HAP-1 (cell line): ENCODE measurements around the gene FAM219A.

ENCODE experiments used
- DNase-seq, 2 experiments: peaks; one replicate each; pipeline ENCODE4 v3.0.0-alpha.2; 2016 to 2020; ENCODE audit warnings: low spot score in 2 of 2
- H3K27me3 ChIP-seq: fragments of 250-450 bp; sonication (Bioruptor Pico); 2 replicates; pipeline ENCODE4 v1.5.1; 2020; ENCODE audit warnings: low read depth, mild to moderate bottlenecking, moderate library complexity
- H3K36me3 ChIP-seq: fragments of 250-450 bp; sonication (Bioruptor Pico); replicated peaks from 2 replicates; pipeline ENCODE4 v1.5.1; 2020; ENCODE audit warnings: mild to moderate bottlenecking
- H3K4me1 ChIP-seq: fragments of 250-450 bp; sonication (Bioruptor Pico); 2 replicates; pipeline ENCODE4 v1.5.1; 2020; ENCODE audit warnings: mild to moderate bottlenecking
- H3K4me3 ChIP-seq: fragments of 250-450 bp; sonication (Bioruptor Pico); 2 replicates; pipeline ENCODE4 v1.5.1; 2020; ENCODE audit warnings: mild to moderate bottlenecking, moderate library complexity
- H3K9me3 ChIP-seq: fragments of 250-450 bp; sonication (Bioruptor Pico); 2 replicates; pipeline ENCODE4 v1.5.1; 2020; ENCODE audit warnings: mild to moderate bottlenecking, moderate library complexity
- in situ Hi-C: fragments of 300-500 bp; cut with MboI; formaldehyde crosslinking; loops from 3 replicates; pipeline ENCODE4 v1.14.3; 2020; ENCODE audit warnings: low sequenced_read_pairs, inconsistent platforms, mixed read lengths

FAM219A gene, protein sequence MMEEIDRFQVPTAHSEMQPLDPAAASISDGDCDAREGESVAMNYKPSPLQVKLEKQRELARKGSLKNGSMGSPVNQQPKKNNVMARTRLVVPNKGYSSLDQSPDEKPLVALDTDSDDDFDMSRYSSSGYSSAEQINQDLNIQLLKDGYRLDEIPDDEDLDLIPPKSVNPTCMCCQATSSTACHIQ

GRCh38 chr9:34458013-34458958 is at the start of gene FAM219A, which contains the start of gene DNAI1:
TSS of gene FAM219A (minus strand) at chr9:34458570. CDS start at chr9:34458263, 307 bp downstream.
TSS of gene DNAI1 (plus strand) at chr9:34458805. CDS start at chr9:34459006, 201 bp downstream.
- peaks cover 4% of the 10 kb centered on the region for H3K36me3 ChIP-seq
- H3K4me3 ChIP-seq, result peak within 1 kb of the TSS; percentile 78
- DNase-seq, result peak; percentile 92 to 99
- in situ Hi-C loops, result no loop called here
- no peaks in the 10 kb centered on the region for H3K9me3 ChIP-seq
- H3K27me3 ChIP-seq, result no peaks in the 10 kb centered on the region
- peaks cover 19% of the 10 kb centered on the region for H3K4me1 ChIP-seq

GRCh38 chr9:34507966-34508365 is 49.6 kb upstream of the FAM219A start:
- peak in 1 of 2 experiments; percentile 1 for DNase-seq
- in situ Hi-C loops, result no loop called here
- Histone ChIP-seq H3K4me1 (peaks cover 2% of the 10 kb centered on the region), H3K27me3 (no peaks in the 10 kb centered on the region), H3K9me3 (no peaks in the 10 kb centered on the region; the same call in 1 of the 2 replicates), H3K36me3 (no peaks in the 10 kb centered on the region), H3K4me3 (no peak overlapping the region)

DNA sequence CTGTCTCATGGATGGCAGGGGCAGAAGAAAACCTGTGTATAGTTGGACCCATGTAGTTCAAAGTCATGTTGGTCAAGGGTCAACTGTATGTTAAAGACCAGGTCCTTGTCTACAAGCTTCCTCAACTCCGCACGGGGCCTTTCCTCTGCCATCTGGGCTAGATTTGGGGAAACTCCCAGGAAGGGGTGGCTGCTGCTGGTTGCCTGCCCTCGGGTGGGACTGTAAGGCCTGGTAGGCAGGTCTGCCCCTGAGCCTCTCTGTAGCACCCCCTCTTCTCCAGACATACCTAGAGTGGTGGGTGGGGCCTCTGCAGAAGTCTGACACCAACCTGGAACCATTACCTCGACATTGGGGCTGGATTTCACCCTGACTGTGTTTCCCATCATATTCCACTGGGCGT is 49.2 kb upstream of the FAM219A start:
- H3K4me1 ChIP-seq, result no peaks in the 10 kb centered on the region
- DNase-seq, result no peak
- H3K36me3 ChIP-seq, result no peaks in the 10 kb centered on the region
- no peaks in the 10 kb centered on the region; the same call in 1 of the 2 replicates for H3K9me3 ChIP-seq
- in situ Hi-C loops, result no loop called here
- H3K4me3 ChIP-seq, result no peak overlapping the region
- H3K27me3 ChIP-seq, result no peaks in the 10 kb centered on the region

DNA sequence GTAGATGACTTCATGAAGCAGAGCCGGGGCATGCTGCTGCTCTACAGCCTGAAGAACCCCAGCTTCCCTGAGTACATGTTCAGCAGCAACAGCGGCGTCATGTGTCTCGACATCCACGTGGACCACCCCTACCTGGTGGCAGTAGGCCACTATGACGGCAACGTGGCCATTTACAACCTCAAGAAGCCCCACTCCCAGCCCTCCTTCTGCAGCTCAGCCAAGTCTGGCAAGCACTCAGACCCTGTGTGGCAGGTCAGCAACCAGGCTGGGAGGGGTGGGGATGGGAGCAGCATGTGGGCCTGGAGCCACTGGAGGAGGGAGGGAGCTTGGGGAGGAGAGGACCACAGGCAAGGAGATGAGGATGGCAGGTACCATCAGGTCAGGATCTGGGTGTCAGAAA is 48.3 kb upstream of the FAM219A start:
- peak in 1 of 2 experiments; percentile 1 for DNase-seq
- H3K9me3 ChIP-seq, result no peaks in the 10 kb centered on the region; the same call in 1 of the 2 replicates
- no peaks in the 10 kb centered on the region for H3K36me3 ChIP-seq
- no peaks in the 10 kb centered on the region for H3K27me3 ChIP-seq
- H3K4me1 ChIP-seq, result no peaks in the 10 kb centered on the region
- in situ Hi-C loops, result no loop called here
- H3K4me3 ChIP-seq, result no peak overlapping the region

GRCh38 chr9:34505370-34506120 is 47.2 kb upstream of the FAM219A start:
- in situ Hi-C loops, result no loop called here
- no peaks in the 10 kb centered on the region for H3K27me3 ChIP-seq
- DNase-seq, result no peak

GRCh38 chr9:34503406-34503805 is 45.0 kb upstream of the FAM219A start:
- H3K27me3 ChIP-seq, result no peaks in the 10 kb centered on the region
- no peaks in the 10 kb centered on the region for H3K36me3 ChIP-seq
- H3K4me1 ChIP-seq, result no peaks in the 10 kb centered on the region
- in situ Hi-C loops, result no loop called here
- no peak for DNase-seq
- no peaks in the 10 kb centered on the region; the same call in 1 of the 2 replicates for H3K9me3 ChIP-seq
- H3K4me3 ChIP-seq, result no peak overlapping the region

More at GRCh38 chr9:34505370-34506120, 47.2 kb upstream of the FAM219A start:
- Histone ChIP-seq H3K4me1 (no peaks in the 10 kb centered on the region), H3K4me3 (no peak overlapping the region), H3K36me3 (no peaks in the 10 kb centered on the region), H3K9me3 (no peaks in the 10 kb centered on the region; the same call in 1 of the 2 replicates)

GRCh38 chr9:34502891-34503290 is 44.5 kb upstream of the FAM219A start:
- in situ Hi-C loops, result no loop called here

GRCh38 chr9:34502471-34502870 is 44.1 kb upstream of the FAM219A start:
- no peak for DNase-seq
- H3K4me1 ChIP-seq, result no peaks in the 10 kb centered on the region
- in situ Hi-C loops, result no loop called here
- H3K27me3 ChIP-seq, result no peaks in the 10 kb centered on the region
- no peaks in the 10 kb centered on the region; the same call in 1 of the 2 replicates for H3K9me3 ChIP-seq
- H3K4me3 ChIP-seq, result no peak overlapping the region
- no peaks in the 10 kb centered on the region for H3K36me3 ChIP-seq

More at GRCh38 chr9:34502891-34503290, 44.5 kb upstream of the FAM219A start:
- no peak overlapping the region for H3K4me3 ChIP-seq
- H3K4me1 ChIP-seq, result no peaks in the 10 kb centered on the region
- no peaks in the 10 kb centered on the region for H3K36me3 ChIP-seq
- DNase-seq, result no peak
- H3K9me3 ChIP-seq, result no peaks in the 10 kb centered on the region; the same call in 1 of the 2 replicates
- no peaks in the 10 kb centered on the region for H3K27me3 ChIP-seq

GRCh38 chr9:34501889-34502425 is 43.6 kb upstream of the FAM219A start:
- no peak overlapping the region for H3K4me3 ChIP-seq
- no peaks in the 10 kb centered on the region for H3K36me3 ChIP-seq
- no peak for DNase-seq
- in situ Hi-C loops, result no loop called here
- H3K9me3 ChIP-seq, result no peaks in the 10 kb centered on the region; the same call in 1 of the 2 replicates
- H3K27me3 ChIP-seq, result no peaks in the 10 kb centered on the region
- H3K4me1 ChIP-seq, result no peaks in the 10 kb centered on the region

DNA sequence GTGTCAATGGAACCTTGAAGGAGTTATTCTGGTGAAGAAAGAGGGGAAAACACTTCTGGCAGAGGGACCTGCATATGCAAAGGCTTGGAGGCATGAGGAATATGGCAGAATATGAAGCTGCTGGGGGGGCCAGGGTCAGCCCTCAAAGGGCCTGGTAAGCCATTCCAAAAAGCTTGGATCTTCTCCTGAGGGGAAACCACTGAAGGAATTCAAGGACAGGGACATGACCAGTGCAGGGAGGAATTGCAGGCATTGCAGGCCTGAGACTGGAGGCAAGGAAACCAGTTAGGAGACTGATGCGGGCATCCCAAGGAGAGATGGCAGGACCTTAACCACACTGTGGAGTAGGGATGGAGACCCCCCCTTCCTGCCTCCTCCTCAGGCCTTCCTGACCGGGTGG is 43.0 kb upstream of the FAM219A start:
- H3K27me3 ChIP-seq, result no peaks in the 10 kb centered on the region
- H3K4me3 ChIP-seq, result no peak overlapping the region
- in situ Hi-C loops, result no loop called here
- no peak for DNase-seq
- no peaks in the 10 kb centered on the region for H3K4me1 ChIP-seq
- H3K36me3 ChIP-seq, result no peaks in the 10 kb centered on the region
- H3K9me3 ChIP-seq, result no peaks in the 10 kb centered on the region; the same call in 1 of the 2 replicates

DNA sequence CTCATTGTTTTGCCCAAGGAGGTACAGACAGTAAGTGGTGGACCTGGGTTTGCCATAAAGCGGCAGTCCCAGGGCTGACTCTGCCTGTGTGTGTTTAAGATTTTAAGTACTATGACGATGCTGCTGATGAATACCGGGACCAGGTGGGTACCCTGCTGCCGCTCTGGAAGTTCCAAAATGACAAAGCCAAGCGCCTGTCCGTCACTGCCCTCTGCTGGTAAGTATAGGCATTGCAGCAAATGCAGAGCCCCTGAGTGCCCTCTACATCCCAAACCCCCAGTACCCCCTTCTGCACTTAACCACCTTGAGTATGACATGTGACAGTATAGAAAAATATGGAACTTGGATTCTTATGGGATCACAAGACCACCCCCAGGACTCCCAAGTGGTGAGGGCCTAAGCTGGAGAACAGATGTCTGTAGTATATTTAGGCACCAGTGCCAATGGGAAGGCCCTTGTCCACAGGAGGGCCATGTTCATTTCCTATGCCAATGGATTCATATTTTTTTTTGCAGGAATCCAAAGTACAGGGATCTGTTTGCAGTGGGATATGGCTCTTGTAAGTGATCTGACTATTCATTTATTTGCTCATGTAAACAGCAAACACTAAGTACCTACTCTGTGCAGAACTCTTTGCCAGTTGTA is 42.4 kb upstream of the FAM219A start:
- no peak overlapping the region for H3K4me3 ChIP-seq
- DNase-seq, result peak; percentile 46 to 84
- no peaks in the 10 kb centered on the region for H3K4me1 ChIP-seq
- no peaks in the 10 kb centered on the region for H3K36me3 ChIP-seq
- H3K27me3 ChIP-seq, result no peaks in the 10 kb centered on the region
- in situ Hi-C loops, result no loop called here
- no peaks in the 10 kb centered on the region; the same call in 1 of the 2 replicates for H3K9me3 ChIP-seq

- Histone ChIP-seq H3K9me3 (no peaks in the 10 kb centered on the region), H3K36me3 (no peaks in the 10 kb centered on the region), H3K4me3 (no peak overlapping the region), H3K27me3 (no peaks in the 10 kb centered on the region), H3K4me1 (no peaks in the 10 kb centered on the region)
- in situ Hi-C loops, result loop anchor here (5.0 to 10.0 kb wide), 2 partner anchors 57 to 94 kb away; no protein-coding TSS in a partner anchor
- no peak for DNase-seq
Measured at GRCh38 chr9:34499076-34499475, 40.7 kb upstream of the FAM219A start.

DNA sequence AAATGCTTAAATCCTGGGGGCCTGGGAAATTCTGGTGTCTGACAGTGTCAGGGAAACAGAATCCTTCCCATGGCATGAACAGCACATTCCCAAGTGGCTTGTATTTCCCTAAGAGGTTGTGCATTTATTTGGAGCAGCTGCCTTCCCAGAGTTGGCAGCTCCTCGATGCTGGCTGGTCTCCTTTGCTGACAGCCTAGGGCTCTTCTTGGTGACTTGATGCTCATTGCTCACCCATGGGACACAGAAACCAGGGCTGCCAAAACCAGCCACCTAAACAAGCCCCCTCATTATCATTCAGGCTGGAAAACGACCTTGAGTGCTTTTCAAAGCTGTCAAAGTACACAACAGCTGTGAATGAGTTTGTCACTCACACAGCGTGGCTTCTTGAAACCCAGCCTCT is 40.2 kb upstream of the FAM219A start:
- DNase-seq, result no peak
- in situ Hi-C loops, result loop anchor here (5.0 to 10.0 kb wide), 2 partner anchors 56 to 94 kb away; no protein-coding TSS in a partner anchor
- no peaks in the 10 kb centered on the region for H3K4me1 ChIP-seq

More for the DNA sequence above, 40.2 kb upstream of the FAM219A start:
- H3K9me3 ChIP-seq, result no peaks in the 10 kb centered on the region
- H3K36me3 ChIP-seq, result no peaks in the 10 kb centered on the region
- no peak overlapping the region for H3K4me3 ChIP-seq
- H3K27me3 ChIP-seq, result no peaks in the 10 kb centered on the region
